NCI-H345 (cell line): ENCODE data around the gene EREG.

ENCODE experiments used
- DNase-seq: peaks from one replicate; lab custom pipeline; 2025; lab: John Stamatoyannopoulos, UW

The EREG gene

GRCh38 chr4:74428276-74428675, 63.3 kb downstream of the EREG start:
- no peak for DNase-seq

GRCh38 chr4:74431113-74431826, 66.3 kb downstream of the EREG start:
- no peak for DNase-seq

- DNase-seq, result no peak
These were observed 68.1 kb downstream of the EREG start for GRCh38 chr4:74433043-74433442.

- no peak for DNase-seq
These were observed 68.7 kb downstream of the EREG start for GRCh38 chr4:74433541-74434172.

DNA sequence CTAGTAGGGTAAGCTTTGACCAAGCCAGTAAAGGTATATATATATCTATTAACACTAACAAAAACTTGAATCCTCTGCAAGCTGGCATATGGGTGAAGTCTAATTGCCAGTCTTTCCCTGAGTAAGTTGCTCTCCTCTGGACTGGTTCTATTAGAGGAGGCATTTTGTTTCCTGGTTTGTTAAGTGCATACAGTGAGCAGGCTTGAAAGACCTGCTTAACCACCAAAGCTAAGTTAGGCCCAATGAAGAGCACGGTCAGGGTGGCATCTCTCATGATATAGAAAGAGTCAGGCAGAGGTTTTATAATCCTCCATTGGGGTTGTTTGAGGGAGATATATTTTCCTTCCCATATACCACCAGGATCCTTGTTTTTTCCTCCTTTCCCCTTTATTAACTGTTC, 70.4 kb downstream of the EREG start:
- DNase-seq, result no peak

DNA sequence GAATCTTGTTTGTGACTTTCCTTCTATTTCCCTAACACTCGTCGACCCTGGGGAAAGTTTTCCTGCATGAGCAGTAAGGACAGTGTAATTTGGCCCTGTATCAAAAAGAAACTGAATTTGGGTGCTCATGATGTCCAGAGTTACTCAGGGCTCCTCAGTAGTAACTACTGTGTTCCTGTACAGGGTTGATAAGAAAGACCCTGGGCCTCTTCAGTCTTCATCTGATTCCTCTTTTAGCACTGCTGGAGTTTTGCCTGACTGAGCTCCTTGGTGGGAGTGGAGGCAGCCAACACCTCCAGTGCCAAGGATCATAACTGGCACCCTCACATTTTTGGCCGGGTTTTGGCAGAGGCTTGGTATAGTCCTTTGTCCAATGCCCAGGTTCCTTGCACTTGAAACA, 72.9 kb downstream of the EREG start:
- DNase-seq, result no peak
